A673 (cell line): ENCODE data around the gene CYTH3.

Experiments
- CTCF ChIP-seq: fragments of 300-800, 200-600 bp; sonication (generic); conservative IDR thresholded peaks from 2 replicates; pipeline ENCODE4 v1.5.1; 2017; ENCODE audit warnings: low read depth, mild to moderate bottlenecking, antibody characterized with exemption, low read length, moderate library complexity, mixed read lengths
- EZH2 ChIP-seq: fragments of 200-600 bp; sonication (generic); IDR thresholded peaks from 2 replicates; pipeline ENCODE4 v1.6.1; 2017; ENCODE audit warnings: borderline replicate concordance, low read depth, mild to moderate bottlenecking, mixed read lengths, antibody characterized with exemption, low read length; ENCODE audit not compliant: poor library complexity, severe bottlenecking

- TF ChIP-seq CTCF (no peak), EZH2 (no peak)
Measured at GRCh38 chr7:6164010-6164409, 108.4 kb downstream of the CYTH3 start.
